T-helper 17 cell (primary cell): ENCODE measurements around the gene SLC1A1. TPM values are rescaled to one million over a fixed set of nuclear protein-coding genes. Genes with fewer than 3 reads are reported as not detected.
"Not testable (repeated sequence)": the region's sequence is repeated elsewhere in the genome, so short reads cannot be mapped to it uniquely, and the experiment has no call there.

Source experiments
- ATAC-seq: fragments of 150-1000 bp; cut with Tn5 transposase; 2 replicates; pipeline ENCODE4 v1.10.0; 2021; ENCODE audit warnings: mild to moderate bottlenecking, moderate library complexity
- DNase-seq, 3 donors: peaks; one replicate each; pipeline versions ENCODE4 v3.0.0 to v3.0.0-alpha.2; 2020 to 2021
- H3K9me3 ChIP-seq: one replicate; pipeline ENCODE4 v1.7.0; 2013; ENCODE audit warnings: low read length, mild to moderate bottlenecking; ENCODE audit not compliant: control insufficient read depth, poor library complexity, severe bottlenecking
- H3K27ac Mint-ChIP-seq: one replicate; pipeline ENCODE4 v1.8.0; 2022; ENCODE audit warnings: mild to moderate bottlenecking, moderate library complexity, mixed read lengths
- H3K27me3 Mint-ChIP-seq: one replicate; pipeline ENCODE4 v1.8.0; 2022; ENCODE audit warnings: mixed read lengths
- H3K36me3 Mint-ChIP-seq: one replicate; pipeline ENCODE4 v1.8.0; 2022; ENCODE audit warnings: low read depth, mixed read lengths
- H3K4me1 Mint-ChIP-seq: one replicate; pipeline ENCODE4 v1.8.0; 2022; ENCODE audit warnings: mild to moderate bottlenecking, mixed read lengths
- H3K4me3 Mint-ChIP-seq: one replicate; pipeline ENCODE4 v1.8.0; 2022; ENCODE audit warnings: mild to moderate bottlenecking, moderate library complexity, mixed read lengths
- total RNA-seq, 4 donors: library from RNA in 2 of 4; stranded (reverse) in 2 of 4; gene quantifications; one replicate each; pipeline ENCODE4 v1.2.3 and lab custom pipeline; 2022 to 2026

SLC1A1 gene
- total RNA-seq, 2 donors from 2014 or later: 0.07 to 0.13 TPM

- peaks cover 4% of the 10 kb centered on the region for H3K4me1 Mint-ChIP-seq
- H3K36me3 Mint-ChIP-seq: no peaks in the 10 kb centered on the region
- DNase-seq: no peak
- peaks cover 7% of the 10 kb centered on the region for H3K27me3 Mint-ChIP-seq
- no peak for ATAC-seq
- no peak overlapping the region for H3K27ac Mint-ChIP-seq
- no peak overlapping the region for H3K4me3 Mint-ChIP-seq
- no peaks in the 10 kb centered on the region for H3K9me3 ChIP-seq
Observed at GRCh38 chr9:4508907-4509589, 18.8 kb downstream of the SLC1A1 start.

GRCh38 chr9:4509590-4509984, 19.3 kb downstream of the SLC1A1 start:
- no peak for DNase-seq
- ATAC-seq: no peak
- peaks cover 4% of the 10 kb centered on the region for H3K4me1 Mint-ChIP-seq
- H3K4me3 Mint-ChIP-seq: no peak overlapping the region
- no peaks in the 10 kb centered on the region for H3K9me3 ChIP-seq
- H3K36me3 Mint-ChIP-seq: no peaks in the 10 kb centered on the region
- H3K27me3 Mint-ChIP-seq: peaks cover 5% of the 10 kb centered on the region
- no peak overlapping the region for H3K27ac Mint-ChIP-seq

- DNase-seq (no peak), ATAC-seq (no peak)
- no peaks in the 10 kb centered on the region for H3K9me3 ChIP-seq
Observed at GRCh38 chr9:4510546-4511322, 20.5 kb downstream of the SLC1A1 start.

GRCh38 chr9:4514252-4515128, 24.2 kb downstream of the SLC1A1 start:
- no peaks in the 10 kb centered on the region for H3K27me3 Mint-ChIP-seq
- no peaks in the 10 kb centered on the region for H3K9me3 ChIP-seq
- DNase-seq: no peak
- H3K4me1 Mint-ChIP-seq: no peaks in the 10 kb centered on the region
- ATAC-seq: no peak
- H3K27ac Mint-ChIP-seq: no peak overlapping the region
- no peaks in the 10 kb centered on the region for H3K36me3 Mint-ChIP-seq
- H3K4me3 Mint-ChIP-seq: no peak overlapping the region

More at GRCh38 chr9:4510546-4511322, 20.5 kb downstream of the SLC1A1 start:
- Mint-ChIP-seq H3K4me1 (peaks cover 4% of the 10 kb centered on the region), H3K4me3 (no peak overlapping the region), H3K36me3 (no peaks in the 10 kb centered on the region), H3K27me3 (no peaks in the 10 kb centered on the region), H3K27ac (no peak overlapping the region)

GRCh38 chr9:4515958-4516375, 25.7 kb downstream of the SLC1A1 start:
- H3K9me3 ChIP-seq: no peaks in the 10 kb centered on the region
- no peaks in the 10 kb centered on the region for H3K4me1 Mint-ChIP-seq
- DNase-seq: no peak
- H3K27ac Mint-ChIP-seq: no peak overlapping the region
- no peaks in the 10 kb centered on the region for H3K27me3 Mint-ChIP-seq
- H3K4me3 Mint-ChIP-seq: no peak overlapping the region
- no peaks in the 10 kb centered on the region for H3K36me3 Mint-ChIP-seq
- ATAC-seq: no peak

DNA sequence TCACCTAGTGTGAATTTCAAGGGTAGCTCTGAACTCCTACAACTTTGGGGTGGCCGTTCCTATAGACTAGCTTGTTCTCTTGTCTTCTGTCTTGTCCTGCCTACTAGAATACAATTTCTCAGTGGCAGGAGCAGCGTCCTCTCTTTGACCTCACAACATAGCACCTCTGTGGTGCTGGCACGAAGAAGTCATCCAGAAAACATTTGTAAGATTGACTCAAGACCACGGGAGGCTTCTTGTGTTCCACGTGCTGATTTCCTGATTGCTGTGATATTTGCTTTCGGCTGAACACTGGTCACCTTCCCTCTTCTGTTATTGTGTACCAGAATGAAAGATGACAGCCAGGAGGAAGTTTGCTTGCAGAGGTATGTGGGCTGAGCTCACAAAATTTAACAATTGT, 27.0 kb downstream of the SLC1A1 start:
- DNase-seq (no peak), ATAC-seq (no peak)
- Mint-ChIP-seq H3K4me3 (no peak overlapping the region), H3K36me3 (no peaks in the 10 kb centered on the region), H3K4me1 (no peaks in the 10 kb centered on the region), H3K27me3 (no peaks in the 10 kb centered on the region), H3K27ac (no peak overlapping the region)
- no peaks in the 10 kb centered on the region for H3K9me3 ChIP-seq

- ATAC-seq (no peak), DNase-seq (no peak)
- no peaks in the 10 kb centered on the region for H3K27me3 Mint-ChIP-seq
- H3K4me1 Mint-ChIP-seq: no peaks in the 10 kb centered on the region
- no peak overlapping the region for H3K27ac Mint-ChIP-seq
- no peak overlapping the region for H3K4me3 Mint-ChIP-seq
- H3K36me3 Mint-ChIP-seq: no peaks in the 10 kb centered on the region
- H3K9me3 ChIP-seq: no peaks in the 10 kb centered on the region
Observed at GRCh38 chr9:4519604-4520003, 29.3 kb downstream of the SLC1A1 start.

DNA sequence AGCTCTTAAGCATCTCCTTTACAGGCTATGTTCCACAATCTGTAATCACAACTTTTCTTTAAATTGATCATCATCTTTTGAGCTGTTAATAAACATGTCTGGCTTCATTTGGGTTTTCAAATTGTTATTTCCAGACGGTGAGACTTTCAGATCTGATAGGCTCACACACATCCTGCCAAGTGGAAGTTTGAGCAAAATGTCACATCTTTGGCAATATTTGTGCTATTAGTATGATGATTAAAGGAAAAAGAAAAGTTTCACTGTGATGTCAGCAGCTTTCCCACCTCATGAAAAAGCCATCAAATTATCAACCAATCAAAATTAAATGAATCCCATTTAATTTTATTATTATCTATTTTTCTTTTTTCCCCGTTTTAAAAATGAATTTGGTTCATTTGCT, 29.8 kb downstream of the SLC1A1 start:
- H3K4me1 Mint-ChIP-seq: no peaks in the 10 kb centered on the region
- DNase-seq (no peak), ATAC-seq (no peak)
- H3K36me3 Mint-ChIP-seq: no peaks in the 10 kb centered on the region
- H3K4me3 Mint-ChIP-seq: no peak overlapping the region
- H3K27ac Mint-ChIP-seq: no peak overlapping the region
- no peaks in the 10 kb centered on the region for H3K9me3 ChIP-seq
- H3K27me3 Mint-ChIP-seq: no peaks in the 10 kb centered on the region

DNA sequence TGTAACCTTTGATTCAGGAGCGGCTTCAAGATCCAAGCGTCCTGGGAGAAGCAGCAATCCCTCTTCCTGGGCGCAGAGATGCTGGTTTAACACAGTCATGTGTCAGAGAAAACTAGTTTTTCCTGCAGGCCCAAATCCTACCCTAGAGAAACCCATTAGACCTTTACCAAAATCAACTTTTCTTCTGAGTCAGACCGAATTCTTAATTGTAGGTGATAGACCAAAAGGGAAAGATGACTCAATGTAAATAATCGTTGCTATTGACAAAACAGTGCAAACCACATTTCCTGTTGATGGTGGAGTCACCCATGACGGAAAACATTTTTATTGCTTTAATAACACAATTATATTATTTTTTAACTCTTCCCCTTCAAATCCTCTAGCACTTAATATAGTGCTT, 40.1 kb downstream of the SLC1A1 start:
- Mint-ChIP-seq H3K27ac (peak overlapping the region; percentile 29), H3K27me3 (no peaks in the 10 kb centered on the region)

GRCh38 chr9:4530831-4531230, 40.6 kb downstream of the SLC1A1 start:
- H3K36me3 Mint-ChIP-seq, H3K4me1 Mint-ChIP-seq, H3K4me3 Mint-ChIP-seq, ATAC-seq, H3K27me3 Mint-ChIP-seq, H3K9me3 ChIP-seq, DNase-seq: not testable (repeated sequence)
- peak overlapping the region; percentile 1 for H3K27ac Mint-ChIP-seq

More for the DNA sequence above, 40.1 kb downstream of the SLC1A1 start:
- H3K4me1 Mint-ChIP-seq: peaks cover 6% of the 10 kb centered on the region
- no peaks in the 10 kb centered on the region for H3K36me3 Mint-ChIP-seq
- ATAC-seq (peak; percentile 69), DNase-seq (no peak)
- no peak overlapping the region for H3K4me3 Mint-ChIP-seq
- H3K9me3 ChIP-seq: no peaks in the 10 kb centered on the region

DNA sequence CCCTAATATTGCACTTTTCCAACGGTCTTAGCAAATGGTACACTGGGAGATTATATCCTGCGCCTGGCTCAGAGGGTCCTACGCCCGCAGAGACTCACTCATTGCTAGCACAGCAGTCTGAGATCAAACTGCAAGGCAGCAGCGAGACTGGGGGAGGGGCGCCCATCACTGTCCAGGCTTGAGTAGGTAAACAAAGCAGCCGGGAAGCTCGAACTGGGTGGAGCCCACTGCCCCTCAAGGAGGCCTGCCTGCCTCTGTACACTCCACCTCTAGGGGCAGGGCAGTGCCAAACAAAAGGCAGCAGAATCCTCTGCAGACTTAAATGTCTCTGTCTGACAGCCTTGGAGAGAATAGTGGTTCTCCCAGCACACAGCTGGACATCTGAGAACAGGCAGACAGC, 41.1 kb downstream of the SLC1A1 start:
- H3K27ac Mint-ChIP-seq: peak overlapping the region; percentile 1
- not testable (repeated sequence) for H3K4me1 Mint-ChIP-seq, H3K4me3 Mint-ChIP-seq, H3K27me3 Mint-ChIP-seq, H3K36me3 Mint-ChIP-seq, DNase-seq, H3K9me3 ChIP-seq, ATAC-seq

GRCh38 chr9:4533881-4534280, 43.6 kb downstream of the SLC1A1 start:
- not testable (repeated sequence) for H3K4me1 Mint-ChIP-seq, H3K27me3 Mint-ChIP-seq, DNase-seq, H3K9me3 ChIP-seq, H3K36me3 Mint-ChIP-seq, H3K4me3 Mint-ChIP-seq, ATAC-seq, H3K27ac Mint-ChIP-seq

DNA sequence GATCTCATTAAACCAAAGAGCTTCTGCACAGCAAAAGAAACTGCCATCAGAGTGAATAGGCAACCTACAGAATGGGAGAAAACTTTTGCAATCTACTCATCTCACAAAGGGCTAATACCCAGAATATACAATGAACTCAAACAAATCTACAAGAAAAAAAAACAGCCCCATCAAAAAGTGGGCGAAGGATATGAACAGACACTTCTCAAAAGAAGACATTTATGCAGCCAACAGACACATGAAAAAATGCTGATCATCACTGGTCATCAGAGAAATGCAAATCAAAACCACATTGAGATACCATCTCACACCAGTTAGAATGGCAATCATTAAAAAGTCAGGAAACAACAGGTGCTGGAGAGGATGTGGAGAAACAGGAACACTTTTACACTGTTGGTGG, 45.9 kb downstream of the SLC1A1 start:
- not testable (repeated sequence) for H3K36me3 Mint-ChIP-seq, H3K27me3 Mint-ChIP-seq

More for the DNA sequence above, 45.9 kb downstream of the SLC1A1 start:
- not testable (repeated sequence) for H3K4me3 Mint-ChIP-seq, H3K27ac Mint-ChIP-seq, ATAC-seq, DNase-seq, H3K4me1 Mint-ChIP-seq, H3K9me3 ChIP-seq
